ENCODE measurements around the gene GJB3.
"Not testable (repeated sequence)": the region's sequence is repeated elsewhere in the genome, so short reads cannot be mapped to it uniquely, and the experiment has no call there.

The GJB3 gene

GRCh38 chr1:34808051-34808810 lies 27.2 kb downstream of the GJB3 start:
- no peak for TF ChIP-seq POU2F2 (IDR thresholded peaks at IDR 0.05; ENCODE audit: low read depth, low read length)
- TF ChIP-seq PAX5 (IDR thresholded peaks at IDR 0.05; ENCODE audit: insufficient read depth, low read length, severe bottlenecking): no peak
- TF ChIP-seq POLR2AphosphoS5 (IDR thresholded peaks at IDR 0.05; ENCODE audit: low read depth, low read length): no peak
- no peak for TF ChIP-seq TAF1 (IDR thresholded peaks at IDR 0.05; ENCODE audit: low read depth, low read length)
- no peak for TF ChIP-seq SPI1 (IDR thresholded peaks at IDR 0.05; ENCODE audit: low read depth, low read length)
- TF ChIP-seq POLR2A (IDR thresholded peaks at IDR 0.05; ENCODE audit: low read depth, low read length): no peak
- FAIRE-seq (no peak), DNase-seq (ENCODE audit: insufficient read length, low spot score) (no peak)

- not testable (repeated sequence) for FAIRE-seq; DNase-seq (ENCODE audit: insufficient read length, low spot score)
These were observed 29.8 kb downstream of the GJB3 start for GRCh38 chr1:34810781-34811180.

- FAIRE-seq (no peak), DNase-seq (ENCODE audit: insufficient read length, low spot score) (no peak)
- no peak for TF ChIP-seq POLR2A (IDR thresholded peaks at IDR 0.05; ENCODE audit: low read depth, low read length)
- no peak for TF ChIP-seq TAF1 (IDR thresholded peaks at IDR 0.05; ENCODE audit: low read depth, low read length)
- no peak for TF ChIP-seq POLR2AphosphoS5 (IDR thresholded peaks at IDR 0.05; ENCODE audit: low read depth, low read length)
- no peak for TF ChIP-seq POU2F2 (IDR thresholded peaks at IDR 0.05; ENCODE audit: low read depth, low read length)
- no peak for TF ChIP-seq SPI1 (IDR thresholded peaks at IDR 0.05; ENCODE audit: low read depth, low read length)
- no peak for TF ChIP-seq PAX5 (IDR thresholded peaks at IDR 0.05; ENCODE audit: insufficient read depth, low read length, severe bottlenecking)
These were observed 35.3 kb downstream of the GJB3 start for GRCh38 chr1:34816332-34816731.

- DNase-seq (ENCODE audit: insufficient read length, low spot score): no peak
- no peak for FAIRE-seq
- TF ChIP-seq POU2F2 (IDR thresholded peaks at IDR 0.05; ENCODE audit: low read depth, low read length): no peak
These were observed 35.8 kb downstream of the GJB3 start for GRCh38 chr1:34816778-34817177.

GRCh38 chr1:34818862-34819261 lies 37.8 kb downstream of the GJB3 start:
- DNase-seq (ENCODE audit: insufficient read length, low spot score); FAIRE-seq: not testable (repeated sequence)

GRCh38 chr1:34822202-34822601 lies 41.2 kb downstream of the GJB3 start:
- no peak for TF ChIP-seq SPI1 (IDR thresholded peaks at IDR 0.05; ENCODE audit: low read depth, low read length)
- no peak for TF ChIP-seq POU2F2 (IDR thresholded peaks at IDR 0.05; ENCODE audit: low read depth, low read length)
- FAIRE-seq (no peak), DNase-seq (ENCODE audit: insufficient read length, low spot score) (no peak)

GRCh38 chr1:34824817-34825454 lies 43.9 kb downstream of the GJB3 start:
- FAIRE-seq: no peak
- DNase-seq (ENCODE audit: insufficient read length, low spot score): no peak
- TF ChIP-seq POLR2A (IDR thresholded peaks at IDR 0.05; ENCODE audit: low read depth, low read length): no peak
- TF ChIP-seq PAX5 (IDR thresholded peaks at IDR 0.05; ENCODE audit: insufficient read depth, low read length, severe bottlenecking): no peak
- TF ChIP-seq SPI1 (IDR thresholded peaks at IDR 0.05; ENCODE audit: low read depth, low read length): no peak
- no peak for TF ChIP-seq POLR2AphosphoS5 (IDR thresholded peaks at IDR 0.05; ENCODE audit: low read depth, low read length)
- no peak for TF ChIP-seq TAF1 (IDR thresholded peaks at IDR 0.05; ENCODE audit: low read depth, low read length)
- TF ChIP-seq POU2F2 (IDR thresholded peaks at IDR 0.05; ENCODE audit: low read depth, low read length): no peak

- FAIRE-seq (no peak), DNase-seq (ENCODE audit: insufficient read length, low spot score) (no peak)
- TF ChIP-seq TAF1 (IDR thresholded peaks at IDR 0.05; ENCODE audit: low read depth, low read length) (no peak), POLR2AphosphoS5 (IDR thresholded peaks at IDR 0.05; ENCODE audit: low read depth, low read length) (no peak), PAX5 (IDR thresholded peaks at IDR 0.05; ENCODE audit: insufficient read depth, low read length, severe bottlenecking) (no peak), POLR2A (IDR thresholded peaks at IDR 0.05; ENCODE audit: low read depth, low read length) (no peak), SPI1 (IDR thresholded peaks at IDR 0.05; ENCODE audit: low read depth, low read length) (no peak), POU2F2 (IDR thresholded peaks at IDR 0.05; ENCODE audit: low read depth, low read length) (no peak)
These were observed 44.6 kb downstream of the GJB3 start for GRCh38 chr1:34825455-34826091.

GRCh38 chr1:34827341-34827941 lies 46.4 kb downstream of the GJB3 start:
- DNase-seq (ENCODE audit: insufficient read length, low spot score) (no peak), FAIRE-seq (no peak)
- TF ChIP-seq PAX5 (IDR thresholded peaks at IDR 0.05; ENCODE audit: insufficient read depth, low read length, severe bottlenecking) (no peak), POU2F2 (IDR thresholded peaks at IDR 0.05; ENCODE audit: low read depth, low read length) (no peak), POLR2A (IDR thresholded peaks at IDR 0.05; ENCODE audit: low read depth, low read length) (no peak), POLR2AphosphoS5 (IDR thresholded peaks at IDR 0.05; ENCODE audit: low read depth, low read length) (no peak), TAF1 (IDR thresholded peaks at IDR 0.05; ENCODE audit: low read depth, low read length) (no peak), SPI1 (IDR thresholded peaks at IDR 0.05; ENCODE audit: low read depth, low read length) (no peak)

GRCh38 chr1:34828611-34829010 lies 47.6 kb downstream of the GJB3 start:
- FAIRE-seq (no peak), DNase-seq (ENCODE audit: insufficient read length, low spot score) (no peak)
- TF ChIP-seq PAX5 (IDR thresholded peaks at IDR 0.05; ENCODE audit: insufficient read depth, low read length, severe bottlenecking) (no peak), POLR2AphosphoS5 (IDR thresholded peaks at IDR 0.05; ENCODE audit: low read depth, low read length) (no peak), TAF1 (IDR thresholded peaks at IDR 0.05; ENCODE audit: low read depth, low read length) (no peak), SPI1 (IDR thresholded peaks at IDR 0.05; ENCODE audit: low read depth, low read length) (no peak), POLR2A (IDR thresholded peaks at IDR 0.05; ENCODE audit: low read depth, low read length) (no peak)
